GM21515 (cell line): ENCODE data around the gene ITGB8.

Experiments used
- ATAC-seq: cut with Tn5 transposase; IDR thresholded peaks from one replicate; pipeline ENCODE4 v1.9.1; 2021; ENCODE audit not compliant: unreplicated experiment

ITGB8 gene

GRCh38 chr7:20307119-20307518, 23.6 kb upstream of the ITGB8 start:
- peak; percentile 73 for ATAC-seq

- ATAC-seq = no peak
These were observed 22.8 kb upstream of the ITGB8 start for GRCh38 chr7:20307901-20308300.

- no peak for ATAC-seq
These were observed 20.4 kb upstream of the ITGB8 start for GRCh38 chr7:20310301-20310700.

GRCh38 chr7:20310963-20311742, 19.5 kb upstream of the ITGB8 start:
- no peak for ATAC-seq

- no peak for ATAC-seq
These were observed 19.0 kb upstream of the ITGB8 start for GRCh38 chr7:20311743-20312042.

- ATAC-seq = no peak
These were observed 18.1 kb upstream of the ITGB8 start for GRCh38 chr7:20312562-20312961.

- no peak for ATAC-seq
These were observed 17.1 kb upstream of the ITGB8 start for GRCh38 chr7:20313626-20314025.

GRCh38 chr7:20314198-20314597, 16.5 kb upstream of the ITGB8 start:
- no peak for ATAC-seq

- ATAC-seq = no peak
These were observed 14.0 kb upstream of the ITGB8 start for GRCh38 chr7:20316706-20317105.

- no peak for ATAC-seq
These were observed 13.3 kb upstream of the ITGB8 start for GRCh38 chr7:20317413-20317812.

- ATAC-seq = no peak
These were observed 11.8 kb upstream of the ITGB8 start for GRCh38 chr7:20318933-20319332.

GRCh38 chr7:20320322-20320721, 10.4 kb upstream of the ITGB8 start:
- no peak for ATAC-seq

GRCh38 chr7:20320786-20321185, 9.9 kb upstream of the ITGB8 start:
- ATAC-seq = no peak

- no peak for ATAC-seq
These were observed 7.1 kb upstream of the ITGB8 start for GRCh38 chr7:20323595-20323994.

- ATAC-seq = no peak
These were observed 4.4 kb upstream of the ITGB8 start for GRCh38 chr7:20326342-20326741.

GRCh38 chr7:20327055-20327454, 3.6 kb upstream of the ITGB8 start:
- ATAC-seq = no peak

- ATAC-seq = no peak
These were observed 2.7 kb upstream of the ITGB8 start for GRCh38 chr7:20328027-20328426.

- ATAC-seq = no peak
These were observed 2.0 kb upstream of the ITGB8 start for GRCh38 chr7:20328692-20329091.

- peak; percentile 36 for ATAC-seq
These were observed 1.1 kb upstream of the ITGB8 start for GRCh38 chr7:20329389-20330238.

GRCh38 chr7:20330928-20331909, 519 bp downstream of the ITGB8 start:
- peak; percentile 27 for ATAC-seq
